ENCODE data around the gene RNF187. TPM values are rescaled to one million over a fixed set of nuclear protein-coding genes. Genes with fewer than 3 reads are reported as not detected.

Gene RNF187
- polyA plus RNA-seq, 2 of the 4 experiments (the other 2 are of a cell fraction): 64.5 to 82.8 TPM

GRCh38 chr1:228497206-228497605 lies 10.0 kb downstream of the RNF187 start:
- DNase-seq (ENCODE audit: low read depth in 1 of 2, low spot score in 1 of 2) (no peak), FAIRE-seq (no peak), ATAC-seq (no peak)
- ChIA-PET POLR2A (no interaction called here), CTCF (interaction anchor here (0.6 to 1.3 kb wide), 2 partner anchors 19 to 606 kb away, joined by 3 read pairs; no protein-coding TSS in a partner anchor)
- Histone ChIP-seq H3K4me3 (no peak overlapping the region), H3K9me3 (no peaks in the 10 kb centered on the region), H3K4me1 (peaks cover 3% of the 10 kb centered on the region; the same call in 1 of the 3 replicates), H3K27ac (no peak overlapping the region), H3K4me2 (no peak overlapping the region)
- TF ChIP-seq HOXB5 (CRISPR knock-in tag; IDR thresholded peaks at IDR 0.05) (no peak), CBX8 (IDR thresholded peaks at IDR 0.05) (no peak), JUN (IDR thresholded peaks at IDR 0.05) (no peak), RARB (CRISPR knock-in tag; IDR thresholded peaks at IDR 0.05) (no peak), HES2 (IDR thresholded peaks at IDR 0.05) (no peak), RAD21 (conservative IDR thresholded peaks at IDR 0.05 in 1 of 2, IDR thresholded peaks at IDR 0.05 in 1 of 2) (no peak), RCOR1 (IDR thresholded peaks at IDR 0.05; ENCODE audit: low read depth, low read length) (no peak), FOSB (CRISPR knock-in tag; IDR thresholded peaks at IDR 0.05) (no peak), KDM1A (IDR thresholded peaks at IDR 0.05; ENCODE audit: low read depth) (no peak)
- TF ChIP-seq, protein P1, sequence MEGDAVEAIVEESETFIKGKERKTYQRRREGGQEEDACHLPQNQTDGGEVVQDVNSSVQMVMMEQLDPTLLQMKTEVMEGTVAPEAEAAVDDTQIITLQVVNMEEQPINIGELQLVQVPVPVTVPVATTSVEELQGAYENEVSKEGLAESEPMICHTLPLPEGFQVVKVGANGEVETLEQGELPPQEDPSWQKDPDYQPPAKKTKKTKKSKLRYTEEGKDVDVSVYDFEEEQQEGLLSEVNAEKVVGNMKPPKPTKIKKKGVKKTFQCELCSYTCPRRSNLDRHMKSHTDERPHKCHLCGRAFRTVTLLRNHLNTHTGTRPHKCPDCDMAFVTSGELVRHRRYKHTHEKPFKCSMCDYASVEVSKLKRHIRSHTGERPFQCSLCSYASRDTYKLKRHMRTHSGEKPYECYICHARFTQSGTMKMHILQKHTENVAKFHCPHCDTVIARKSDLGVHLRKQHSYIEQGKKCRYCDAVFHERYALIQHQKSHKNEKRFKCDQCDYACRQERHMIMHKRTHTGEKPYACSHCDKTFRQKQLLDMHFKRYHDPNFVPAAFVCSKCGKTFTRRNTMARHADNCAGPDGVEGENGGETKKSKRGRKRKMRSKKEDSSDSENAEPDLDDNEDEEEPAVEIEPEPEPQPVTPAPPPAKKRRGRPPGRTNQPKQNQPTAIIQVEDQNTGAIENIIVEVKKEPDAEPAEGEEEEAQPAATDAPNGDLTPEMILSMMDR (IDR thresholded peaks at IDR 0.05): no peak
- WGBS (ENCODE audit: missing lambda C conversion rate): 77% methylated on average over 5 of the region's 5 CpGs

DNA sequence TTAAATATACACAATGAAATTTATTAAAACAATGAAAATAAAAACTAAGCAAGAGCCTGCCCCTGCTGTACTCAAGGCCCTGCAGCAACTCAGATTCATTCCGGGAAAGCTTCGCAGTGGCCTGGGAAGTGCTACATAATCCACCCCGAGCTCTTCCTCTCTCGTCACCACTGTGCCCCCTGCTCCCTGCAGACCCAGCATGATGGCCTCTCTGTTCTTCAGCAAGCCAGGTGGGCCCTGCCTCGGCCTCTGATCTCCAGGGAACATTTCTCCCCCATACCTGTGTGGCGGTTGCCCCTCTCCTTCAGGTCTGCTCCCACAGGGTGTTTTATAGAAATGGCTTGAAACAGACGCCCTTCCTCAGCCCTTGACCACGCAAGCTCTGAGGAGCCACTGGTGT lies 10.6 kb downstream of the RNF187 start:
- TF ChIP-seq JUNB (IDR thresholded peaks at IDR 0.05): no peak
- TF ChIP-seq HES2 (IDR thresholded peaks at IDR 0.05): no peak
- FAIRE-seq (no peak), DNase-seq (ENCODE audit: low read depth in 1 of 2, low spot score in 1 of 2) (no peak), ATAC-seq (no peak)
- no peak overlapping the region for H3K4me2 ChIP-seq
- POLR2A ChIA-PET: interaction anchor here (0.6 kb wide), 2 partner anchors 308 to 1061 kb away, joined by 3 read pairs; partner anchors contain the start of gene ABCB10
- 91% methylated on average over 8 of the region's 8 CpGs for WGBS (ENCODE audit: missing lambda C conversion rate)
- no peak overlapping the region for H3K4me3 ChIP-seq
- CTCF ChIA-PET: interaction anchor here (0.6 to 1.3 kb wide), 2 partner anchors 18 to 607 kb away, joined by 3 read pairs; no protein-coding TSS in a partner anchor
- no peak overlapping the region for H3K27ac ChIP-seq
- H3K4me1 ChIP-seq: peaks cover 3% of the 10 kb centered on the region; the same call in 1 of the 3 replicates
- H3K9me3 ChIP-seq: no peaks in the 10 kb centered on the region

DNA sequence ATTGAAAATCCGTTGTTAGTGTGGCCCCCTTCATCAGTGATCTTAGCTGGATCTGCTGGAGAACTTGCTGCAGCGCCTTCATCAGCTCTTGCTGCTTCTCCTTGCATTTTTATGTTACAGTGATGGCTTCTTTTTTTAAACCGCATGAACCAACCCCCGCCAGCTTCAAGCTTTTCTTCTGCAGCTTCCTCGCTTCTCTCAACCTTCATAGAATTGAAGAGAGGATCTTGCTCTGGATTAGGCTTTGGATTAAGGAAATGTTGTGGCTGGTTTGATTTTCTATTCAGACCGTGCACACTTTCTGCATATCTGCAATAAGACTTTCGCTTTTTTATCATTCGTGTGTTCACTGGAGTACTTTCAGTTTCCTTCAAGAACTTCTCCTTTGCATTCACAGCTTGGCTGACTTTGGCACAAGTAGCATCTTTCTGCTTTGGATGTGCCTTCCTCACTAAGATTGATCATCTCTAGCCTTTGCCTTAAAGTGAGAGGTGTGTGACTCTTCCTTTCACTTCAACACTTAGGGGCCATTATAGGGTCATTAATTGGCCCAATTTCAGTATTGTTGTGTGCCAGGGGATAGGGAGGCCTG lies 13.1 kb downstream of the RNF187 start:
- H3K4me2 ChIP-seq: 0 out of 3 replicates have a peak overlapping the region, but pooled peaks have one; percentile 71
- 82% methylated on average over 8 of the region's 8 CpGs for WGBS (ENCODE audit: missing lambda C conversion rate)
- TF ChIP-seq NR3C1 (IDR thresholded peaks at IDR 0.05): no peak
- H3K27ac ChIP-seq: no peak overlapping the region
- ATAC-seq (no peak), FAIRE-seq (no peak), DNase-seq (ENCODE audit: low read depth in 1 of 2, low spot score in 1 of 2) (no peak)
- H3K4me3 ChIP-seq: no peak overlapping the region
- POLR2A ChIA-PET: interaction anchor here (1.3 kb wide), 1 partner anchor 13 kb away, joined by 4 read pairs; the partner anchor contains the start of gene RNF187
- CTCF ChIA-PET: interaction anchor here (0.6 to 3.6 kb wide), 22 partner anchors 8 to 371 kb away, joined by 3 to 64 read pairs (median 4); partner anchors contain the start of gene RNF187
- H3K9me3 ChIP-seq: no peaks in the 10 kb centered on the region
- peaks cover 3% of the 10 kb centered on the region; the same call in 1 of the 3 replicates for H3K4me1 ChIP-seq

- peak overlapping the region in 1 of 2 experiments; percentile 62; a peak in 3 of 6 replicates for H3K27ac ChIP-seq
- H3K4me2 ChIP-seq: peak overlapping the region; percentile 71
- H3K9me3 ChIP-seq: no peaks in the 10 kb centered on the region
- POLR2A ChIA-PET: interaction anchor here (1.3 kb wide), 1 partner anchor 14 kb away, joined by 4 read pairs; the partner anchor contains the start of gene RNF187
- TF ChIP-seq NFE2L2 (conservative IDR thresholded peaks at IDR 0.05; ENCODE audit: low read length) (no peak), SMC3 (IDR thresholded peaks at IDR 0.05) (peak; percentile 69), E2F6 (IDR thresholded peaks at IDR 0.05; ENCODE audit: borderline replicate concordance, low read depth) (peak; percentile 60; the same call in 1 of the 2 replicates), POLR2AphosphoS2 (conservative IDR thresholded peaks at IDR 0.05; ENCODE audit: low read length) (no peak), RAD21 (conservative IDR thresholded peaks at IDR 0.05 in 1 of 2, IDR thresholded peaks at IDR 0.05 in 1 of 2) (peak; percentile 70 to 74)
- TF ChIP-seq, protein P2, sequence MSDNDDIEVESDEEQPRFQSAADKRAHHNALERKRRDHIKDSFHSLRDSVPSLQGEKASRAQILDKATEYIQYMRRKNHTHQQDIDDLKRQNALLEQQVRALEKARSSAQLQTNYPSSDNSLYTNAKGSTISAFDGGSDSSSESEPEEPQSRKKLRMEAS (IDR thresholded peaks at IDR 0.05): peak; percentile 66
- TF ChIP-seq, protein P1 (IDR thresholded peaks at IDR 0.05): peak; percentile 88
- ATAC-seq: peak; percentile 90 to 96
- 0 out of 3 replicates have a peak overlapping the region, but pooled peaks have one; percentile 14 for H3K4me3 ChIP-seq
- WGBS (ENCODE audit: missing lambda C conversion rate): 15% methylated on average over 18 of the region's 23 CpGs
- DNase-seq (ENCODE audit: low read depth in 1 of 2, low spot score in 1 of 2): peak; percentile 80 to 88
- CTCF ChIA-PET: interaction anchor here (0.6 to 3.6 kb wide), 34 partner anchors 8 to 508 kb away, joined by 3 to 64 read pairs (median 4); partner anchors contain the start of gene RNF187
- H3K4me1 ChIP-seq: peaks cover 3% of the 10 kb centered on the region; the same call in 1 of the 3 replicates
- no peak for FAIRE-seq
Measured at GRCh38 chr1:228500901-228501871, 14.0 kb downstream of the RNF187 start.

All from A549 (cell line).